Common myeloid progenitor, CD34-positive (primary cell): ENCODE data around the gene CFAP157.

Source experiments
- CTCF ChIA-PET: fragments of 350-600 bp; sonication (Branson Sonifier 250); formaldehyde crosslinking; loops from one replicate; lab custom pipeline; 2021; ENCODE audit warnings: antibody characterized with exemption; lab: Charles Lee
- POLR2A ChIA-PET: fragments of 350-600 bp; sonication (Branson Sonifier 250); formaldehyde crosslinking; loops from one replicate; lab custom pipeline; 2021; ENCODE audit warnings: antibody characterized with exemption; lab: Charles Lee
- DNase-seq, 3 donors: peaks; one replicate each; pipeline versions ENCODE4 v3.0.0 to v3.0.0-alpha.2; 2013
- H3K27ac ChIP-seq, 2 experiments: 1 replicate in 1 of 2; 2 replicates in 1 of 2; pipeline ENCODE4 v1.7.0; 2013; ENCODE audit warnings: inconsistent platforms in 2 of 2, low read length in 2 of 2, mild to moderate bottlenecking in 2 of 2, low read depth in 1 of 2, moderate library complexity in 1 of 2; ENCODE audit not compliant: severe bottlenecking in 2 of 2, insufficient read depth in 1 of 2, poor library complexity in 1 of 2
- H3K27me3 ChIP-seq, 5 experiments: replicated peaks in 2 of 5; 1 replicate in 3 of 5; 2 replicates in 2 of 5; pipeline versions ENCODE4 v1.6.1 to v1.7.0; 2013; ENCODE audit warnings: low read length in 4 of 5, mild to moderate bottlenecking in 2 of 5, moderate library complexity in 2 of 5, inconsistent platforms in 1 of 5; ENCODE audit not compliant: insufficient read depth in 5 of 5, control insufficient read depth in 4 of 5
- H3K36me3 ChIP-seq, 4 experiments: 1 replicate in 2 of 4; 2 replicates in 2 of 4; pipeline versions ENCODE4 v1.6.1 to v1.7.0; 2013; ENCODE audit warnings: low read length in 3 of 4, control low read depth in 1 of 4, mild to moderate bottlenecking in 1 of 4; ENCODE audit not compliant: control insufficient read depth in 4 of 4, insufficient read depth in 4 of 4
- H3K4me1 ChIP-seq, 4 experiments: 1 replicate in 3 of 4; 2 replicates in 1 of 4; pipeline versions ENCODE4 v1.6.1 to v1.7.1; 2013; ENCODE audit warnings: low read length in 3 of 4, mild to moderate bottlenecking in 3 of 4, control low read depth in 1 of 4, inconsistent platforms in 1 of 4, moderate library complexity in 1 of 4; ENCODE audit not compliant: control insufficient read depth in 4 of 4, insufficient read depth in 4 of 4; ENCODE audit errors: control extremely low read depth in 1 of 4
- H3K4me3 ChIP-seq, 7 experiments: 1 replicate in 4 of 7; 2 replicates in 3 of 7; pipeline versions ENCODE4 v1.5.1 to v1.7.0; 2013; ENCODE audit warnings: mild to moderate bottlenecking in 7 of 7, low read length in 6 of 7, moderate library complexity in 6 of 7, inconsistent platforms in 2 of 7, low read depth in 2 of 7, control low read depth in 1 of 7; ENCODE audit not compliant: insufficient read depth in 4 of 7, control insufficient read depth in 1 of 7; ENCODE audit errors: extremely low read depth in 1 of 7
- H3K9me3 ChIP-seq, 5 experiments: 1 replicate in 4 of 5; 2 replicates in 1 of 5; pipeline versions ENCODE4 v1.6.1 to v1.7.1; 2013; ENCODE audit warnings: low read length in 4 of 5, mild to moderate bottlenecking in 2 of 5, inconsistent platforms in 1 of 5, low read depth in 1 of 5, moderate library complexity in 1 of 5; ENCODE audit not compliant: control insufficient read depth in 4 of 5, insufficient read depth in 2 of 5; ENCODE audit errors: control extremely low read depth in 1 of 5
- WGBS: methylation state at CpG from one replicate; pipeline ENCODE4 v1.1.5; 2013; ENCODE audit not compliant: insufficient coverage; 5-methylcytosine and 5-hydroxymethylcytosine counted together

CFAP157 gene

DNA sequence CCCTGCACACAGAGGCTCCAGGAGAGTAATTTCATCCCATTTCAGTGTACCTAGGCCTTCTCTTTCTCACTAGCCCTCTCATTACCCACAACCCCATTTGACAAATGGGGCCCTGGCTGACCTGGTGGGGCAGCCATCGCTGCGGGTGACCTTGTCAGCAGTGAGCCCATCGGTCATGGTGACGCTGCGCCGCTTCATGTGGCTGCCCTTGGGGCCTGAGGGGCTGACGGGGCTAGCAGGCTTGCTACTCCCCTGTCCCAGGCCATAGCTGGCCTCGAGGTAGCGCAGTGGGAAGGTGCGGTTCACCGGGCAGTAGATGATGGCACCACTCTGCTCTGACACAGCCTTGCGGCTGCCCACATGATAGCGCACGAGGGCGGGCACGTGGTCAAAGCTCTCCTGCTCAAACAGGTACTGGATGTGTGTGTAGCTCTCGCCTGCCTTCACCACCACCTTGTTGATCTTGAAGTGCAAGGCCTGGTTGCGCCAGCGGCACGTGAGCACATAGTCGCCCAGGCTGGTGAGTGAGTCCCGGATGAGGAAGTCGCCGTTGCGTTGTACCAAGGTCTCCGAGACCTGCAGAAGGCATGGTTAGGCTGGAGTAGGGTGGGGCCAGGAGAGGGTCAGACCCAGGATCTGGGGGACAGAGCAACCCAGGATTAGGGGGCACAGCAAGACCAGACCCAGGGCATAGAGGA, 42.5 kb downstream of the CFAP157 start:
- Histone ChIP-seq H3K9me3 (no peaks in the 10 kb centered on the region), H3K4me3 (no peak overlapping the region), H3K27me3 (no peaks in the 10 kb centered on the region), H3K4me1 (no peaks in the 10 kb centered on the region), H3K27ac (no peak overlapping the region), H3K36me3 (peaks cover 31 to 90% (median 77%) of the 10 kb centered on the region in 4 experiments)
- WGBS = 95% methylated on average over 25 of the region's 26 CpGs
- ChIA-PET CTCF (interaction anchor here (1.9 to 2.1 kb wide), 2 partner anchors 15 to 121 kb away, joined by 4 to 6 read pairs; no protein-coding TSS in a partner anchor), POLR2A (no interaction called here)
- DNase-seq = no peak

DNA sequence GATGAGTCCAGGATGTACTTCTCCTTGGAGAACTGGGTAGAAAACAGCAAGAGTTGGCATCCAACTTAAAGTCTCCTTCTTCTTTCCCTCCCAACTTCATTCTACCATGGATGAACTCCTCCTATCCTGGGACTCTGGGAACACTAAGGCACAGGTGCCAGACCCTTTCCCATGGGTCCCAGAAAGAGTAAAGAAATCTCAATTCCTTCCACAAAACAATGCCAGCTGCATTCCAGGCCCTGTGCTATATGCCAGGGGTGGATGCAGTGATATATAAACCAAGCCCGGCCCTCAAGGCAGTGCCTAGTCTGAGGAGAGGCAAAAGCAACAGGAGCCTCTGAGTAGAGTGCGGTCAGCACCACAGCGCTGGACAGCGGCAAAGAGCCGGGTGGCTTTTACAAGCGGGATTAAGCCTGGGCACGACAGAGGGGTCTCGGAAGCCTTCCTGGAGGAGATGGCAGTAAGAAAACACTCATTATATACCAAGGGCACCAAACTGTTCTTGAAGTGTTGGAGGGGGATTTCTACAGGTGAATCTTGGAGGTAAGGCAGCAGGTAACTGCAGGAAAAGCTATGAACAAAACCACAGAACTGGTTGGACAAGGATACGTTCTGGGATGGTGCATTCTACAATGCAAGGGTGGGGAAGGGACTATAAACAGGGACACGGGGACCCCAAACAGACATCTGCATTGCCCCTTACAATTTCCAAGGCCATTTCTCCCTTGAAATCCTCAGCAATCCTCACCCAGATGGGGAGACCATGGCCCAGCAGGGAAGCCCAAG, 44.7 kb downstream of the CFAP157 start:
- WGBS = 94% methylated on average over 4 of the region's 10 CpGs
- Histone ChIP-seq H3K4me3 (no peak overlapping the region), H3K27ac (no peak overlapping the region), H3K9me3 (no peaks in the 10 kb centered on the region), H3K36me3 (peaks cover 23 to 84% (median 68%) of the 10 kb centered on the region in 4 experiments), H3K4me1 (no peaks in the 10 kb centered on the region), H3K27me3 (no peaks in the 10 kb centered on the region)
- POLR2A ChIA-PET = no interaction called here
- CTCF ChIA-PET = interaction anchor here (1.1 to 1.9 kb wide), 2 partner anchors 14 to 119 kb away, joined by 3 to 4 read pairs; no protein-coding TSS in a partner anchor
- DNase-seq = no peak

DNA sequence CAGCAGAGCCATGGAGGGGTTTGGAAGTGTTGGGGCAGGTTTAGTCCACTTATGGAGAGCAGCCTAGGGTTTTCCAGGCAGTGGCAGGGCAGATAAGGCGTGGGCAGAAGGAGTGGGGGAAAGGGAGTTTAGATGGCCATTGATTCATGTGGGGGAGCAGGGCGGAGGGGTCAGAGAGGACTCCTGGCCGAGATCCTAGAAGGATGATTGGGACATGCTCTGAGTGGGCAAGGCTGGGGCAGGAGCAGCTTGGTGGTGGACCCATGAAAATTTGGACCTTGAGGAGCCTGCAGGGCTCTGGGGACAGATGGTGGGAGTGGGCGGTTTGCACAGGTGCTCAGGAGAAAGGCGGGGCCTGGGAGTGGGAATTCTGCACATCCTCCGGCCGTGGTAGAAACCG, 46.4 kb downstream of the CFAP157 start:
- DNase-seq = no peak
- POLR2A ChIA-PET = interaction anchor here (0.8 kb wide), 1 partner anchor 32 kb away, joined by 3 read pairs; the partner anchor contains the start of gene CDK9
- CTCF ChIA-PET = no interaction called here
- 95% methylated on average over 8 of the region's 8 CpGs for WGBS
- Histone ChIP-seq H3K4me1 (no peaks in the 10 kb centered on the region), H3K27me3 (no peaks in the 10 kb centered on the region), H3K4me3 (no peak overlapping the region), H3K27ac (no peak overlapping the region), H3K9me3 (no peaks in the 10 kb centered on the region), H3K36me3 (peaks cover 21 to 71% (median 53%) of the 10 kb centered on the region in 4 experiments)

DNA sequence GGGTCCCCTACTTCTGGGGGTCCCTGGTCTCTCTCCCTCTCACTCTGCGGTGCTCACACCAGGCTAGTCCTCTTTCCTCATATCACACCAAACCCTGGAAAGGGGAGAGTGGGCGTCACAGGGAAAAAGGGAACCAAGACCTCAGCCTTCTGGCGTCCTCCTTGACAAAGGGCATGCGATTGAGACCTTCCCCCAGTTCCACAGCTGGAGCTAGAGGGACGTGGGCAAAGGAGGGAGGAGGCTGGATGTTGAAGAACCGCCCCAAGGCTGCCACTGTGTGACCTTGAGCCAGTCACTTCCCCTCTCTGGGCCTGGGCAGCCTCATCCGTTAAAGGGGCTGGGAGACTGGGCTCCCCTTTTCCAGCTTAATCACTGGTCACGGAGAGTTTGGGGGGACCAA, 46.8 kb downstream of the CFAP157 start:
- Histone ChIP-seq H3K4me3 (no peak overlapping the region), H3K36me3 (peaks cover 19 to 70% (median 53%) of the 10 kb centered on the region in 4 experiments), H3K27me3 (no peaks in the 10 kb centered on the region), H3K9me3 (no peaks in the 10 kb centered on the region), H3K4me1 (no peaks in the 10 kb centered on the region), H3K27ac (no peak overlapping the region)
- ChIA-PET CTCF (interaction anchor here (0.8 to 3.1 kb wide), 3 partner anchors 8 to 16 kb away, joined by 3 to 12 read pairs (median 4); no protein-coding TSS in a partner anchor), POLR2A (no interaction called here)
- 89% methylated on average over 3 of the region's 8 CpGs for WGBS
- DNase-seq = no peak

DNA sequence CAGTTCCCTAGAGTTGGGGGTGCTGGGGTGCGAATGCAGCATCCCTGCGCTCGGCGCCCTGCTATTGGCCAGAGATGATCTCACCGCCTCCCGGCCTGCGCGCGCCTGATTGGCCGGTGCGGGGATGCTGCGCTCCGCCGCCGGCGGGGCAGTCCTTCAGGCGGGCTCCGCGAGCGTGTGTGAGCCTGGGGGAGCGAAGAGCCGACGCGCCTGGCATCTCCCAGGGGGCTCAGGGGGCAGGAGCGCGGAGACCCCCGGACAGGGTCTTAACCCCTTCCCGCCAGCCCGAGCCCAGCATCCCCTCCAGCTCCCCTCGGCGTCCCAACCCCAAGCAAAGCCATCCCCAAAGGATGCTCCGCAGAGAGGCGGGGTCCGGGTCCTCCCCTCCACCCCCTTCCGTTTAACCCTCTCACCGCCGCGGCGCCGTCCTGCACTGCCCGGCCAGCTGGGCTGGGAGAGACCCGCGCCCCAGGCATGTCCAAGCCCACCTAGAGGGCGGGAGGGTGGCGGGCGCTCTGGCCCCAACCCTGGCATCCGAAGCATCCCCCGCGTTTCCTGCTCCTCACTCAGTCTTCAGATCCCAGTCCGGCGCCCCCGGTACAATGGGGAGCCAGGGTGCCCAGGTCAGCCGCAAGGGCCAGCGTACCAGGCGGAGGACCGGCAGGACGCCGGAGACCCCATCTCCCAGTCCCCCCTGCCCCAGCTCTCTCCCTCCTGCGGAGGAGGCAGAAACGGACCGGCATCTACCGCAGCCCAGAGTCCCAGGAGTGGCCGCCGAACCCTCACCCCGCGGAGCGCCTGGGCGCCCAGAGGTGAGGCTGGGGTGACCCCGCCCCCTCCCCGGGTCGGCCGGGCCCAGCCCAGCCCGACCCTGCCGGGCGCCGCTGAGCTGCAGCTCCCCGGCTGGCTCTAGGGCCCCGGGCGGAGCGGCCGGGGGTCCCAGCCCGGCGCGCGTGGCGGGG, 47.6 kb downstream of the CFAP157 start:
- POLR2A ChIA-PET = no interaction called here
- H3K4me3 ChIP-seq = no peak overlapping the region

DNA sequence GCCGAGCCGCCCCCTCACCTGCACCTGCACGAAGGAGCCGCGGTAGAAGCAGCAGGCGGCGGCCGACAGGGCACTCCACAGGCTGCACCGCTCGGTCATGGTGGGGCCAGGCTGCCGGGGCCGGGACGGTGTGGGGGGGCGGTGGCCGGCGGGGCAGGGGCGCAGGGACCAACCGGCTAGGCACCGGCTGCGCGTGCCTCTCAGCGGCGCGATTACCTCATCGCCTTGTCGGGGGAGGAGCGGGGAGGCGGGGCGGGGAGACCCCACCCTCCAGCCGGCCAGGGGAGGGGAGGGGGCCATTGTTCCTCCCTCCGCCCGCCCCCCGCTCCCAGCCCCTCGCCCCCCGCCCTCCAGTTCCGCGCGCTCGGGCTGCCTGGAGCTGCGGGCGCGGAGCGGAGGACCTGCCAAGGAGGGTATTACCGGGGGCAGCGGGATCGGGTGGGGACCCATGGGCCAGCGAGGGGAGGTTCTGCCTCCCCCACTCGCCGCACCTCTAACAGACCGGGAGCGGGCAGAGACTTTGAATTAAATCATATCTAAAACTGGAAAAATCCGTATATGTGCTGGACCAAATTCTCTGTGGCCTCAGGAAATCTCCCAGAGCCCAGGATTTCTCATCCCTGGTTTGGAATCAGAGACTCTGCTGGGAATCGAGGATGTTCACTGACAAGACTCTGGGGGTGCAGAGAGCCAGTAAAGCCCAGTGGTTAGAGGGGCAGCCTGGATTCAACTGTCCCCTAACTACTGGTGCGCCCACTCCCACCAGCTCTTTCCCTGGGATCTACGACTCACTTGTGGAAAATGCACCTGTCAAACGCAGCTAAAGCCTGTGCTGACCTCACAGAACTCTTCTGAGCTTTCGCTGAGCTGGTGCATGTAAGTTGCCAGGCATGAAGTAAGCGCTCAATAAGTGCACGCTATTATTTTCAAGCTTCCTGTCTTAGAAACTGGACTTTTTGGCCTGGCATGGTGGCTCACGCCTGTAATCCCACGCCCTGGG, 48.6 kb downstream of the CFAP157 start:
- no peaks in the 10 kb centered on the region for H3K9me3 ChIP-seq
- H3K36me3 ChIP-seq = peaks cover 9 to 65% (median 46%) of the 10 kb centered on the region in 4 experiments
- ChIA-PET CTCF (interaction anchor here (0.8 to 3.1 kb wide), 3 partner anchors 9 to 16 kb away, joined by 3 to 12 read pairs (median 4); no protein-coding TSS in a partner anchor), POLR2A (no interaction called here)
- no peaks in the 10 kb centered on the region for H3K27me3 ChIP-seq
- no peak overlapping the region for H3K4me3 ChIP-seq
- 97% methylated on average over 50 of the region's 61 CpGs for WGBS
- H3K4me1 ChIP-seq = no peaks in the 10 kb centered on the region
- DNase-seq = no peak
- H3K27ac ChIP-seq = no peak overlapping the region

More for the DNA sequence above, 47.6 kb downstream of the CFAP157 start:
- CTCF ChIA-PET = interaction anchor here (0.8 to 3.1 kb wide), 3 partner anchors 9 to 15 kb away, joined by 3 to 12 read pairs (median 4); no protein-coding TSS in a partner anchor
- H3K36me3 ChIP-seq = peaks cover 14 to 69% (median 49%) of the 10 kb centered on the region in 4 experiments
- H3K27me3 ChIP-seq = no peaks in the 10 kb centered on the region
- no peak for DNase-seq
- 94% methylated on average over 57 of the region's 86 CpGs for WGBS
- H3K9me3 ChIP-seq = no peaks in the 10 kb centered on the region
- H3K27ac ChIP-seq = no peak overlapping the region
- no peaks in the 10 kb centered on the region for H3K4me1 ChIP-seq
